K562 (cell line): ENCODE results near the gene SHLD1. TPM values are rescaled to one million over a fixed set of nuclear protein-coding genes. Genes with fewer than 3 reads are reported as not detected.

Experiments used
- ARID1B ChIP-seq: fragments of 450-650 bp; IDR thresholded peaks from 2 replicates; pipeline ENCODE4 v1.6.1; 2016; ENCODE audit warnings: antibody characterized with exemption, mild to moderate bottlenecking, inconsistent platforms
- ATF1 ChIP-seq, 2 experiments: fragments of 450-650 bp in 1 of 2; IDR thresholded peaks; 2 replicates each; pipeline ENCODE4 v1.6.1; 2016; ENCODE audit warnings: missing compliant biosample characterization in 1 of 2, missing genetic modification characterization in 1 of 2
- CEBPZ ChIP-seq: fragments of 150-350 bp; IDR thresholded peaks from 2 replicates; pipeline ENCODE4 v1.6.1; 2014; ENCODE audit warnings: low read depth, mild to moderate bottlenecking, low read length, borderline replicate concordance
- ETS2 ChIP-seq: IDR thresholded peaks from 2 replicates; pipeline ENCODE4 v1.6.1; 2016; ENCODE audit warnings: borderline replicate concordance, missing genetic modification characterization, mild to moderate bottlenecking, moderate library complexity, missing compliant biosample characterization; ENCODE audit not compliant: poor library complexity, severe bottlenecking
- GABPB2 ChIP-seq: fragments of 250-450 bp; sonication (Bioruptor Pico); conservative IDR thresholded peaks from 2 replicates; pipeline ENCODE4 v1.5.1; 2021; ENCODE audit warnings: mild to moderate bottlenecking
- HNRNPH1 ChIP-seq: fragments of 200-400 bp; formaldehyde crosslinking; optimal IDR thresholded peaks from 2 replicates; pipeline ENCODE3; 2017; ENCODE audit warnings: low read depth, mild to moderate bottlenecking, low read length, moderate library complexity
- MAZ ChIP-seq, 2 experiments: fragments of 450-650 bp in 1 of 2; sonication (generic) in 1 of 2; formaldehyde crosslinking; IDR thresholded peaks in 1 of 2; conservative IDR thresholded peaks in 1 of 2; 2 replicates each; pipeline versions ENCODE4 v1.4.0 to v1.5.0; 2020; ENCODE audit warnings: mild to moderate bottlenecking in 1 of 2, missing genetic modification reagents in 1 of 2
- MYC ChIP-seq, 2 experiments: fragments of 250-450 bp in 1 of 2; sonication (Bioruptor Pico) in 1 of 2; IDR thresholded peaks; 2 replicates each; pipeline versions ENCODE4 v1.5.1 to v1.6.1; 2012 to 2021; ENCODE audit warnings: low read depth in 2 of 2, borderline replicate concordance in 1 of 2, improper control_type of control experiment in 1 of 2, low read length in 1 of 2, mild to moderate bottlenecking in 1 of 2, moderate library complexity in 1 of 2
- NR0B1 ChIP-seq: fragments of 450-650 bp; IDR thresholded peaks from one replicate; pipeline ENCODE4 v1.6.1; 2018; ENCODE audit warnings: mild to moderate bottlenecking, moderate library complexity; ENCODE audit not compliant: partially characterized antibody
- SMARCB1 ChIP-seq: IDR thresholded peaks from 2 replicates; pipeline ENCODE4 v1.6.1; 2011; ENCODE audit warnings: improper control_type of control experiment, low read depth; ENCODE audit not compliant: insufficient read length
- SRSF9 ChIP-seq: fragments of 200-400 bp; formaldehyde crosslinking; IDR thresholded peaks from 2 replicates; pipeline ENCODE4 v1.6.1; 2017; ENCODE audit warnings: low read depth, low read length, borderline replicate concordance
- ZNF165 ChIP-seq: fragments of 250-450 bp; sonication (Bioruptor Pico); IDR thresholded peaks from 2 replicates; pipeline ENCODE4 v1.4.0; 2020; ENCODE audit warnings: borderline replicate concordance
- ZNF174 ChIP-seq: fragments of 250-450 bp; sonication (Bioruptor Pico); IDR thresholded peaks from 2 replicates; pipeline ENCODE4 v1.4.0; 2020; ENCODE audit warnings: mild to moderate bottlenecking
- ZZZ3 ChIP-seq: fragments of 450-650 bp; IDR thresholded peaks from 2 replicates; pipeline ENCODE4 v1.6.1; 2016; ENCODE audit warnings: antibody characterized with exemption, mild to moderate bottlenecking, moderate library complexity
- polyA plus RNA-seq, 8 experiments: library from polyadenylated mRNA; depleted of rRNA in 4 of 8; stranded (reverse) in 5 of 8; unstranded in 3 of 8; fragments of >200 nt; fragmentation: Nextera tagmentation in 2 of 8; fragmentation: Illumina TruSeq in 1 of 8; extraction: Ambion mirVana in 2 of 8; extraction: Trizol in 1 of 8; gene quantifications; 2 replicates each; pipeline versions ENCODE4 v1.2.1 to v1.2.3, GENCODE V29; 2011 to 2014; ENCODE audit warnings: inconsistent platforms in 1 of 8, missing spikeins in 1 of 8
- total RNA-seq, 7 experiments: library from RNA; depleted of rRNA in 6 of 7; stranded (reverse); fragments of >200 nt in 6 of 7; fragmentation: Illumina TruSeq in 2 of 7; extraction: Trizol in 2 of 7; gene quantifications; 2 replicates each; pipeline versions ENCODE4 v1.2.1 to v1.2.3, GENCODE V29; 2011 to 2021; ENCODE audit warnings: low replicate concordance in 1 of 7
- TF ChIP-seq, protein P1 (sequence below): fragments of 250-450 bp; sonication (Bioruptor Pico); IDR thresholded peaks from 2 replicates; pipeline ENCODE4 v1.4.0; 2020; ENCODE audit warnings: borderline replicate concordance

The SHLD1 gene
- total and polyA plus RNA-seq, 9 of the 15 experiments (the other 6 are each of a cell fraction or from before 2014, with no cell fraction given) = 3.7 to 21.6 (median 8.2) TPM

GRCh38 chr20:5734602-5735001 is 15.6 kb upstream of the SHLD1 start (continued):
- no peak for TF ChIP-seq ETS2 (tag)
- TF ChIP-seq GABPB2 = no peak
- 0 out of 2 replicates have a peak, but pooled peaks have one; percentile 15 for TF ChIP-seq ARID1B
- TF ChIP-seq ATF1 (CRISPR knock-in tag; IDR thresholded peaks at IDR 0.05) = no peak
- TF ChIP-seq ATF1 (tag; IDR thresholded peaks at IDR 0.05) = no peak
- TF ChIP-seq NR0B1 = no peak
- TF ChIP-seq MYC (IDR thresholded peaks at IDR 0.05; ENCODE audit: low read depth, low read length) = no peak
- TF ChIP-seq MYC (CRISPR knock-in tag; IDR thresholded peaks at IDR 0.05; ENCODE audit: borderline replicate concordance, low read depth) = no peak
- TF ChIP-seq SMARCB1 = no peak
- no peak for TF ChIP-seq CEBPZ
- TF ChIP-seq ZNF165 (CRISPR knock-in tag) = no peak
- no peak for TF ChIP-seq ZZZ3
- TF ChIP-seq SRSF9 = no peak
- TF ChIP-seq MAZ (CRISPR knock-in tag; conservative IDR thresholded peaks at IDR 0.05 in 1 of 2, IDR thresholded peaks at IDR 0.05 in 1 of 2) = no peak
- TF ChIP-seq ZNF174 (CRISPR knock-in tag) = no peak
- TF ChIP-seq, protein P1, sequence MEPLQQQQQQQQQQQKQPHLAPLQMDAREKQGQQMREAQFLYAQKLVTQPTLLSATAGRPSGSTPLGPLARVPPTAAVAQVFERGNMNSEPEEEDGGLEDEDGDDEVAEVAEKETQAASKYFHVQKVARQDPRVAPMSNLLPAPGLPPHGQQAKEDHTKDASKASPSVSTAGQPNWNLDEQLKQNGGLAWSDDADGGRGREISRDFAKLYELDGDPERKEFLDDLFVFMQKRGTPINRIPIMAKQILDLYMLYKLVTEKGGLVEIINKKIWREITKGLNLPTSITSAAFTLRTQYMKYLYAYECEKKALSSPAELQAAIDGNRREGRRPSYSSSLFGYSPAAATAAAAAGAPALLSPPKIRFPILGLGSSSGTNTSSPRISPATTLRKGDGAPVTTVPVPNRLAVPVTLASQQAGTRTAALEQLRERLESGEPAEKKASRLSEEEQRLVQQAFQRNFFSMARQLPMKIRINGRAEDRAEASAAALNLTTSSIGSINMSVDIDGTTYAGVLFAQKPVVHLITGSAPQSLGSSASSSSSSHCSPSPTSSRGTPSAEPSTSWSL (CRISPR knock-in tag) = no peak
- no peak for TF ChIP-seq HNRNPH1
